Suprapubic skin (tissue), 4 donors: ENCODE measurements around the gene EEF1A2. TPM values are rescaled to one million over a fixed set of nuclear protein-coding genes. Genes with fewer than 3 reads are reported as not detected.

ENCODE experiments used
- DNase-seq, 2 donors: peaks; one replicate each; pipeline ENCODE4 v3.0.0-alpha.2; 2019; ENCODE audit warnings: low spot score in 2 of 2
- H3K27ac ChIP-seq: fragments of 200-600 bp; sonication (generic); one replicate; pipeline ENCODE4 v1.5.1; 2019
- H3K27me3 ChIP-seq: fragments of 200-600 bp; sonication (generic); one replicate; pipeline ENCODE4 v1.5.1; 2019
- H3K36me3 ChIP-seq: fragments of 200-600 bp; sonication (generic); one replicate; pipeline ENCODE4 v1.5.1; 2019
- H3K4me1 ChIP-seq: fragments of 200-600 bp; sonication (generic); one replicate; pipeline ENCODE4 v1.5.1; 2019
- H3K4me3 ChIP-seq: fragments of 200-600 bp; sonication (generic); one replicate; pipeline ENCODE4 v1.5.1; 2019; ENCODE audit warnings: mild to moderate bottlenecking
- H3K9me3 ChIP-seq: fragments of 200-600 bp; sonication (generic); one replicate; pipeline ENCODE4 v1.5.1; 2019
- EP300 ChIP-seq: sonication (generic); formaldehyde crosslinking; IDR thresholded peaks from one replicate; pipeline ENCODE4 v1.6.1; 2017; ENCODE audit warnings: antibody characterized with exemption
- POLR2A ChIP-seq, 2 donors: fragments of 450-650 bp; IDR thresholded peaks; one replicate each; pipeline ENCODE4 v1.6.1; 2017; ENCODE audit warnings: antibody characterized with exemption in 2 of 2, mild to moderate bottlenecking in 2 of 2, moderate library complexity in 2 of 2
- POLR2AphosphoS5 ChIP-seq, 3 donors: sonication (generic); formaldehyde crosslinking; IDR thresholded peaks; one replicate each; pipeline ENCODE4 v1.6.1; 2017; ENCODE audit warnings: antibody characterized with exemption in 3 of 3
- WGBS: methylation state at CpG from one replicate; pipeline ENCODE4 v1.1.5; 2018; 5-methylcytosine and 5-hydroxymethylcytosine counted together
- total RNA-seq, 4 donors: library from RNA; depleted of rRNA; stranded (reverse); fragments of >200 nt; gene quantifications; one replicate each; pipeline ENCODE4 v1.1.0, GENCODE V29; 2016
- TF ChIP-seq, protein P1 (sequence below), 2 donors: fragments of 200-600 bp in 1 of 2; fragments of 450-650 bp in 1 of 2; sonication (generic) in 1 of 2; IDR thresholded peaks; one replicate each; pipeline ENCODE4 v1.5.1; 2016 to 2019; ENCODE audit warnings: antibody characterized with exemption in 2 of 2, mild to moderate bottlenecking in 1 of 2, moderate library complexity in 1 of 2

EEF1A2 gene
- total RNA-seq, 4 donors from 2014 or later = 4.8 to 13.4 (median 12.0) TPM

DNA sequence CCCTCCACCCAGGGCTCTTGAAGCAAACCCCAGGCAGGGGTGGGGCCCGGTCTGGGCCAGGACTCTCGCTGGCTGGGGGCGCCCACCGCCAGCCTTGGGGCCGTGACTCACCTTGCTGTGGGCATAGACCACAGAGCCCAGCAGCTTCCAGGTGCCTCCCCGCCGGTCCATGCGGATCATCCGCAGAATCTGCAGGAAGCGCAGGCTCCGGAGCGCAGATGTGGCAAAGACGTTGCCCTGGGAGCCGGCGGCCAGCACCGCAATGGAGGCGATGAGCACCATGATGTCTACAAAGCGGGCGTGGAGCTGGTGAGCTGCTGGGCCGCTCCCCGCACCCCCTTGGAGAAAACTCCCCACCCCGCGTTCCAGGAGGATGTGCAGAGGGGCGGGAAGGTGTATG is 54.3 kb downstream of the EEF1A2 start:
- no peak overlapping the region for H3K4me3 ChIP-seq
- no peaks in the 10 kb centered on the region for H3K36me3 ChIP-seq
- TF ChIP-seq, protein P1, sequence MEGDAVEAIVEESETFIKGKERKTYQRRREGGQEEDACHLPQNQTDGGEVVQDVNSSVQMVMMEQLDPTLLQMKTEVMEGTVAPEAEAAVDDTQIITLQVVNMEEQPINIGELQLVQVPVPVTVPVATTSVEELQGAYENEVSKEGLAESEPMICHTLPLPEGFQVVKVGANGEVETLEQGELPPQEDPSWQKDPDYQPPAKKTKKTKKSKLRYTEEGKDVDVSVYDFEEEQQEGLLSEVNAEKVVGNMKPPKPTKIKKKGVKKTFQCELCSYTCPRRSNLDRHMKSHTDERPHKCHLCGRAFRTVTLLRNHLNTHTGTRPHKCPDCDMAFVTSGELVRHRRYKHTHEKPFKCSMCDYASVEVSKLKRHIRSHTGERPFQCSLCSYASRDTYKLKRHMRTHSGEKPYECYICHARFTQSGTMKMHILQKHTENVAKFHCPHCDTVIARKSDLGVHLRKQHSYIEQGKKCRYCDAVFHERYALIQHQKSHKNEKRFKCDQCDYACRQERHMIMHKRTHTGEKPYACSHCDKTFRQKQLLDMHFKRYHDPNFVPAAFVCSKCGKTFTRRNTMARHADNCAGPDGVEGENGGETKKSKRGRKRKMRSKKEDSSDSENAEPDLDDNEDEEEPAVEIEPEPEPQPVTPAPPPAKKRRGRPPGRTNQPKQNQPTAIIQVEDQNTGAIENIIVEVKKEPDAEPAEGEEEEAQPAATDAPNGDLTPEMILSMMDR (IDR thresholded peaks at IDR 0.05) = no peak
- no peak for TF ChIP-seq POLR2A (IDR thresholded peaks at IDR 0.05)
- no peak for TF ChIP-seq POLR2AphosphoS5 (IDR thresholded peaks at IDR 0.05)
- no peak for TF ChIP-seq EP300
- H3K9me3 ChIP-seq = no peaks in the 10 kb centered on the region
- no peak for DNase-seq
- H3K27me3 ChIP-seq = peaks cover 68% of the 10 kb centered on the region
- H3K4me1 ChIP-seq = no peaks in the 10 kb centered on the region
- WGBS = no CpG with 5 or more reads among the region's 24 CpGs
- H3K27ac ChIP-seq = no peak overlapping the region

DNA sequence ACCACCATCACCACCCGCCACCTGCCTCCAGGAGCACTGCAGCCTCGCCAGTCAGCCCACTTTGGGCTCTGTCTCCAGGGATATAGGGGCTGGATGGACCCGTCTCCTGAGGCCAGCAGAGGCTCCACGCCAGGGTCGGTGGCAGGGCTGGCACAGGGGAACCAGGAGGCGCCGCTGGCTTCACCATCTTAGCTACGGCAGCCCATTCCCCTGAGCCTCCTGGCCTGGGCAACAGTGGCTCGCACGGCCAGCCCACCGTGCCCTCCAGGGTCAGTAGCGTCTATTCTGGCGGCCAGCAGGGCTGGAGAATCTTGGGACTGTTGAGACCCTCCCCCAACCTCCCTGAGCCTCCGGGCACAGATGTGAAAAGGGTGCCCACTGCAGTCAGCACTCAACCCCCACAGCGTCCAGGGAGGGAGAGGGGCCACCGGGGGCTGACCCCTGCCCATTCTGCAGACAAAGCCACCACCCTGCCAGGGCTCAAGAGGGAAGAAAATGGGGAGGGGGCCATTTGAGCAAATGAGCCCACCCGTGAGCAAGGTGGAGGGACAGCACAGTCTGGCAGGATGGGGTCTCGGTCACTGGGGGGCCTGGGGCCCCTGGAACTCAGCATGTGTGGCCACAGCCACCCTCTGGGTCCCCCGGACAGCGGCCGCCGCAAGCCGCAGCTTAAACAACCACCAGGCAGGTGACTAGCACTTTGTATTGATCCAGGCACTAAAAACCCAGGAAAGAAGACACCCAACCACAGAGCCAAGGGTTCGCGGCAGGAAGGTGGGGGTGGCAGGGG is 55.1 kb downstream of the EEF1A2 start:
- no peak for TF ChIP-seq EP300
- no peak for DNase-seq
- H3K27ac ChIP-seq = no peak overlapping the region
- no peaks in the 10 kb centered on the region for H3K36me3 ChIP-seq
- no peak overlapping the region for H3K4me3 ChIP-seq
- 96% methylated on average over 12 of the region's 25 CpGs for WGBS
- no peaks in the 10 kb centered on the region for H3K9me3 ChIP-seq
- H3K27me3 ChIP-seq = peaks cover 65% of the 10 kb centered on the region
- H3K4me1 ChIP-seq = no peaks in the 10 kb centered on the region

DNA sequence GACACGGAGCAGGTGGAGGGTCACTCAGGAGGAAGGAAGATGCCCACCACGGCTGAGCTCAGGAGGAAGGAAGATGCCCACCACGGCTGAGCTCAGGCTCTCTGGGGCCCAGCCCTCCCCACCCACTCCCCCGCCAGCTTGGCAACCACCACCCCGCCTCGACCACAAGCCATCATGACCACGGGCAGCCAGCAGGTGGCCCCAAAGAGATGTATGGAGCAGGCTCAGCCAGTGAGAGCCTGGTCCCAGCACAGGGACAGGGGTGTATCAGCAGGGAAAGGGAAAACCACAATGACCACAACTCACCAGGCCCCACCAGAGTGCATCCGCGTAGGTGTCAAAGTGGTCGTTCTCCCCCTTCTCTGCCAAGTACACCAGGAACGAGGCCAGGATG is 56.8 kb downstream of the EEF1A2 start:
- no peak for DNase-seq
- H3K9me3 ChIP-seq = no peaks in the 10 kb centered on the region
- WGBS = 49% methylated on average over 7 of the region's 11 CpGs
- TF ChIP-seq EP300 (no peak), POLR2A (IDR thresholded peaks at IDR 0.05) (no peak), POLR2AphosphoS5 (IDR thresholded peaks at IDR 0.05) (no peak)
- TF ChIP-seq, protein P1 (IDR thresholded peaks at IDR 0.05) = peak in 1 of 2 donors; percentile 45
- no peak overlapping the region for H3K27ac ChIP-seq
- H3K27me3 ChIP-seq = peaks cover 59% of the 10 kb centered on the region
- H3K36me3 ChIP-seq = no peaks in the 10 kb centered on the region
- no peak overlapping the region for H3K4me3 ChIP-seq
- no peaks in the 10 kb centered on the region for H3K4me1 ChIP-seq

DNA sequence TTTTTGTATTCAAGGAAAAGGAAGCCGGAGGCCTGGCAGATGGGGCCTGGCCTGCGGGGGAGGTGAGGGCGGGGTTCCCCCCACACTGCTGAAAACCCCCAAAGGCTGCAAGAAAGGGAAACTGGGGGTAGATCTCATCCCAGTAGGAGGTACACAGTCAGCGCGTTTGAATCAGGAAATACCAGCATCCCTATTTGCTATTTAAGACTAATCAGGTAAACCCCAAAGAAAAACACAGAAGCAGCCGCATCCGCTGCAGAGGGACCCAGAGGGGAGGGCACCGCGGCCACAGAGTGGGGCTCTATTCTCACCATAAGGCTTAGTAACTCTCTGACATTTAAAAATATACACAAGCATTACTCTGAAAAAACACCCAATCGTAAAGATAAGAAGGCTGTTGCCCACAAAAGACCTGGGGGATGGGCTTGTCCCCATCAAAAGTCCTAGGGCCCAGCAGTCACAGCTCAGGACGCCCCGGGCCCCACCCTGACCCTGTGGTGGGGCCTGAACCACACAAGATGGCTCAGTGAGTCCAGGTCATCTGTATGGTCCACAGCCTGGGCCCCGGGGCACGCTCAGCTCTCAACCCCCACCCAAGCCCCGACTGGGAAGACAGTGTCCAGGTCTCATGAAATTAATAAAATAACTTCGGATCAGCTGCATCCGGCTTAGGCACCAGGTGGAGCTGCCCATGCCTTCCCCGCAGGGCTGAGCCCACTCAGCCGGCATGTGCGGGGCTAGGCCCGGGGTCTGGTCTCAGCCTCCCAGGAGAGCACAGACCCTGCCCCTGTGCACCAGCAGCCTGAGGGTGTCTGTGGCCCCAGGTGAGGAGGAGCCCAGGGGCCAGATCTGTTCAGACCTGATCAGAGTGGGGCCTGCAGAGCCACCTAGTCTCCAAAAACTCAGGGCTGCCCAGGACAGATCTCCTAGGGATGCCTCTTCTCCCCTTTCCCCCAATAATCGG is 57.5 kb downstream of the EEF1A2 start:
- DNase-seq = no peak
- no peaks in the 10 kb centered on the region for H3K36me3 ChIP-seq
- H3K9me3 ChIP-seq = no peaks in the 10 kb centered on the region
- H3K4me3 ChIP-seq = no peak overlapping the region
- H3K27me3 ChIP-seq = peaks cover 55% of the 10 kb centered on the region
- no peak overlapping the region for H3K27ac ChIP-seq
- no peaks in the 10 kb centered on the region for H3K4me1 ChIP-seq
- TF ChIP-seq, protein P1 (IDR thresholded peaks at IDR 0.05) = no peak
- no peak for TF ChIP-seq POLR2A (IDR thresholded peaks at IDR 0.05)
- TF ChIP-seq EP300 = no peak
- no peak for TF ChIP-seq POLR2AphosphoS5 (IDR thresholded peaks at IDR 0.05)
- 46% methylated on average over 18 of the region's 22 CpGs for WGBS

DNA sequence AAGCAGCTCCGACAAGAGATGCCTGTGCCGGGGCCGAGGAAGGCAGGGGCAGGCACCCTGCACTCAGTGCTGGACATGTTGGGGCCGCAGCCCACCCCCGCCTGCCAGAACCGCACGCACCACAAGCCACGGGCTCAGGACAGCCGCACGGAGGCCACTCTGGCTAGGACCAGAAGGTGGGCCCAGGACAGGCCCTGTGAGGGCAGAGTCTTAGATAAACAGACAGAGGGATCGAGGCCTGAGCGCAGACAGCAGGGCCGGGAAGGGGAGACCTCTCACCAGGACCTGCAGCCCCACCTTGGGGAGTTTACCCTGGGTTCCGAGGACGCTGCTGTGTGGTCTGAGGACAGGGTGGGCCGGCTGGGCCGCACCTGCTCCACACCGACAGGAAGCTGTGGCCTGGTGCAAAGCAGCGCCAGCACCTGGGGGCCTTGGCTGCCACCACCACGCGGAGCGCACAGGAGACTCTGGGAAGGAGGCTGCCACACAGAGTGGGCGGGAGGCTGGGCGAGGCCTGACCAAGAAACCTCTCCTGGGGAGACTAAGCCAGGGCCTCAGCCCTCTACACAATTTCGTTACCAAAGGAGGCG is 58.4 kb downstream of the EEF1A2 start:
- H3K4me3 ChIP-seq = no peak overlapping the region
- no peak for DNase-seq
- no peak for TF ChIP-seq EP300
- TF ChIP-seq, protein P1 (IDR thresholded peaks at IDR 0.05) = no peak
- no peak for TF ChIP-seq POLR2AphosphoS5 (IDR thresholded peaks at IDR 0.05)
- no peak for TF ChIP-seq POLR2A (IDR thresholded peaks at IDR 0.05)
- no peak overlapping the region for H3K27ac ChIP-seq
- no peaks in the 10 kb centered on the region for H3K36me3 ChIP-seq
- no peaks in the 10 kb centered on the region for H3K4me1 ChIP-seq
- H3K9me3 ChIP-seq = no peaks in the 10 kb centered on the region
- 88% methylated on average over 19 of the region's 26 CpGs for WGBS
- peaks cover 46% of the 10 kb centered on the region for H3K27me3 ChIP-seq
